ENCODE results near the gene COMMD10.

Gene COMMD10

DNA sequence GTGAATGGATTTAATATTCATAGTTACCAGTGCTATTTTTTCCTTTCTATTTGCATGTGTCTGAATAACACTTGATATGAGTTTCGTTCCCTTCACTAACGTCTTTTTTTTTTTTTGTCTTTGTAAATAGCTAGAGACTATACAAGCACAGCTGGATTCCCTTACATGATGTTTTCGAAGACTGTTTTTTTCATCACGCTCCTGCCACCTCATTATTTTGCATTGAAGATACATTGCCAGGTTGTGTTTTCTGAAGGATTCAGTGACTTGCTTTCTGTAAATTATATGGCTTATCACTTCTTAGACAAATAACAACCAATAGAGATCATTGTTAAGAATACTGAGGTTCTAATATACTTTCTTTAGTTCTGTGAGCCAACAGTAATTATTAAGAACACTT lies 207.5 kb downstream of the COMMD10 start:
- DNase-seq (ENCODE audit: low spot score) = no peak

- no peak for DNase-seq (ENCODE audit: low spot score)
Measured at GRCh38 chr5:116296335-116297072, 211.7 kb downstream of the COMMD10 start.

DNA sequence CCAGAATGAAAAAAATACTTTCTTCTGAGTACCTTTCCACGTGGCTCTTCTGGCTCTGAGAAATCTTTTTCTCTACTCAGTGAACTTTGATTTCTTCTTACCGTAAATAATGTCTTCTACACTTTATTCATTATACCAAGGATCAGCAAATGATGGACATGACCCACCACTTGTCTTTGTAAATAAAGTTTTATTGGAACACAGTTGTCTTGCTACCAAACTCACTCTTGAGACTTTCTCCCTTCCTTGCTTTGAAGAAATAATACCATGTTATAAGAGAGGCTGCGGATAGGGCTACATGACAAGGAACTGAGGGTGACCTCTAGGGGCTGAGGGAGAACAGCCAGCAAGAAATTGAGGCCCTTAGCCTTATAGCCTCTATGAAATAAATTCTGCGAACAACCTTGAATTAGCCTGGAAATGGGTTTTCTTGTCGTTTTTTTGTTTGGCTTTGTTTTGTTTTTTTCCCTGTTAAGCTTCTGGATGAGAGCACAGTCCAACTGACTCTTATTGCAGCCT lies 212.5 kb downstream of the COMMD10 start:
- DNase-seq (ENCODE audit: low spot score) = no peak

GRCh38 chr5:116299746-116300640 lies 215.2 kb downstream of the COMMD10 start:
- DNase-seq (ENCODE audit: low spot score) = no peak

DNA sequence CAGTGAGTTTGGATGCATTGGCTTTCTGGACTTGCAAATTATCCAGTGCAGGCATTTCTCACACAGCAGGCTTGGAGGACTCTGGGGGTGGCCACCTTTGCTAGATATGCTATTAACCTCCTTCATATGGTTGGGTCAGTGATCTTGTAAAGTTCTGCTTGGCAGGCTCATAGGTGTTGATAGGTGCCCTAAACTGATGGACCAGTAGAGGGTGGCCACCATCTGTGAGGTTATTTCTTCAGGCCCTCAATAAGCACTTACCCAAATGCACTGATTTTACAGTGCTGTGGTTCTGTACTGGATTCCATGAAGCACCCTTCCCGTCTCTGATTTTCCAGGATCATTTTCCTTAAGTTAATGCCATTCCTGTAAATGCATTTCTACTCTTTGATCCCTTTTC lies 216.3 kb downstream of the COMMD10 start:
- DNase-seq (ENCODE audit: low spot score) = no peak

DNA sequence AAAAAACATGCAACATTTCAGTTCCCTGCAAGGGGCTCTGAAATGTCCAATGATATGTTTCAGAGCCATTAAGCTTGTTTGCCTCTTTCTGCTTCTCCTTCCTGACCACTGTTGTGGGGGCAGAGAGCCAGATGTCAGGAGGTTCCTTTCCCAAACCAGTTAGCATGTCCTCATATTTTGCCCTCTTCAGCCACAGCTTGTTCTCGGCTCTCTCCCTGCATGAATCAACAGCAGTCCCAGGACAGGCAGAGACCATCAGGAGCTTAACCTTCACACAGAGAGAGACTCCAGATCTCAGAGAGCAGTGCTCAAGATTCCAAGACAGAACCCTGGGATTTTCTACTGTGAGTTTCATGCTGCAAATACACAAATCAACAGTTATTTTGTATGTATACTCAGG lies 218.5 kb downstream of the COMMD10 start:
- DNase-seq (ENCODE audit: low spot score) = no peak

- no peak for DNase-seq (ENCODE audit: low spot score)
Measured at GRCh38 chr5:116303810-116304209, 219.0 kb downstream of the COMMD10 start.

GRCh38 chr5:116305899-116306298 lies 221.1 kb downstream of the COMMD10 start:
- DNase-seq (ENCODE audit: low spot score) = no peak

DNA sequence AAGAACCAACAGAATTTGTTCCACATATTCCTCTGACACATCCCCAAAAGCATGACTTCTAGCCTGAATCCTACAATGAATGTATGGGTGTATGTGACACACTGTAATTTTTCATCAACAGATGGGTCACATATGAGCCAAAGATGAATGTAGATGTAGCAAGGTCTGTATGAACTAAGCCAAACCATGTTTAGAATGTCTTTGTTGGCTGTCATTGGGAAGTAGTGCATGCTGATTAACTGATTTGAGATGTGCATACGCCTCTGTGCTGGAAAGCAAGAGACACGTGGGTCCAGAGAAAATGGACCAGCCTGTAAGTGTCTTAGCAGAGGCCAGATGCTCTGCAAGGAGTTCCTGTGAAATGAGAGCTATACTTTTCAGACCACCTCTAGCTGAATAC lies 222.0 kb downstream of the COMMD10 start:
- DNase-seq (ENCODE audit: low spot score) = no peak

DNA sequence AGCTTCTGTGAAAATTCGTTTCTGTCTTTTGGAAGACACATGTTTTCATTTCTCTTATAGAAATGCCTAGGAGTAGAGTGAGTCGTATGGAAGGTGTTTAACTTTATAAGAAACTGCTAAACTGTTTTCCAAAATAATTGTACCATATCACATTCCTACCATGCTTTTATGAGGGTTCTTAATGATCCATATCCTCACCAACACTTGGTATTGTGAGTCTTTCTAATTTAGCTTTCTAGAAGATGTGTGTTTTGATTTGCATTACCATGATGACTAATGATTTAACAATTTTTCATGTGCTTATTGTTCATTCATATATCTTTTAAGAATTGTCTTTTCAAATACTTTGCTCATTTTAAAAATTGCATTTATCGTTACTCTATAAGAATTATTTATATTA lies 223.6 kb downstream of the COMMD10 start:
- DNase-seq (ENCODE audit: low spot score) = no peak

DNA sequence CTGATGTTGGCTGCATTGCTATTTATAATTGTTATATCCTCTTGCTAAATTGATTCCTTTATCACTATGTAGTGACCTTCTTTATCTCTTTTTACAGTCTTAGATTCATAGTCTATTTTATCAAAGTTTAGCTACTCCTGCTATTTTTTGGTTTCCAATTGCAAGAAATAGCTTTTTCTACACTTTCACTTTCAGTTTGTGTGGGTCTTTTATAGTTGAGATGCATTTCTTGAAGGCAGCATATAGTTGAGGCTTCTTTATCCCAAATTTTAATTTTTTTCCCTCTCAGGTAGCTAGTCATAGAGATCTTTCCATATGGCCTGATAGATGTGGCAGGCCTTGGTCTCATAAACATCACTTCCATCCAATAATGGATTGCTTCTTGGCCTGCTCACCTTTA lies 228.5 kb downstream of the COMMD10 start:
- DNase-seq (ENCODE audit: low spot score) = no peak

DNA sequence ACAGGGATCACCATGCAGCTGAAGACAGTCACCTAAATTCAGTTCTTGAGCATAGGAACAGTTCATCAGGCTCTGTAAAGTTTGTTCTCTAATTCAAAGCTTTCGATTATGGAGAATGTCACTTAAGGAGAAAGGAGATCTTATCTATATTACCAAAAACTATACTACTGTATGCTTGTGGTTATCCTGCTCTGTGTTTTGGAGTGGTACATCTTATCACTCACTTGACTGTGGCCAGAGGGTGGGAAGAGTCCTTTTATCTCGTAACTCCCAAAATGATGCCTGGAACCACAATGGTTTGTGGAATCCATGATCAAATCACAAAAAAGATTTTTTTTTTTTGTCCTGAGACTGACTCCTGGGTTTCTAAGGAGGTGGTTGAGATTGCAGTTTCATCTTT lies 230.7 kb downstream of the COMMD10 start:
- no peak for DNase-seq (ENCODE audit: low spot score)

- DNase-seq (ENCODE audit: low spot score) = no peak
Measured at GRCh38 chr5:116318091-116318854, 233.4 kb downstream of the COMMD10 start.

GRCh38 chr5:116320486-116320885 lies 235.7 kb downstream of the COMMD10 start:
- DNase-seq (ENCODE audit: low spot score) = no peak

- DNase-seq (ENCODE audit: low spot score) = no peak
Measured at GRCh38 chr5:116329503-116329902, 244.7 kb downstream of the COMMD10 start.

DNA sequence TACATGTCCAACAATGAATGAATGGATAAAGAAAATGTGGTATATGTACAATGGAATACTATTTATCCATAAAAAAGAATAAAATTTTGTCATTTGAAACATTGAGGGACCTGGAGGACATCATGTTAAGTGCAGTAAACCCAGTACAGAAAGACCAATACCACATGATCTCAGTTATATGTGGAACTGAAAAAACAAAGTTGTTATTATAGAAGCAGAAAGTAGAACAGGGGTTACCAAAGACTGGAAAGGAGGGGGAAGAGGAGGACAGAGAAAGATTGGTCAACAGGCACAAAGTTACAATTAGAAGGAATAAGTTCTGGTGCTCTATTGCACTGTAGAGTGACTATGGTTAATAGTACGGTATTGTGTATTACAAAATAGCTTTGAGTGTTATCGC lies 256.0 kb downstream of the COMMD10 start:
- no peak for DNase-seq (ENCODE audit: low spot score)

All from kidney tubule cell (primary cell).